ENCODE data around the gene GPR37L1.
"Not testable (repeated sequence)": the region's sequence is repeated elsewhere in the genome, so short reads cannot be mapped to it uniquely, and the experiment has no call there.

The GPR37L1 gene

GRCh38 chr1:202105571-202106339, 17.0 kb upstream of the GPR37L1 start:
- Histone ChIP-seq H3K4me3 (ENCODE audit: low read depth, low read length) (no peak overlapping the region), H3K27ac (no peak overlapping the region), H3K9me3 (ENCODE audit: severe bottlenecking) (no peaks in the 10 kb centered on the region), H3K36me3 (no peaks in the 10 kb centered on the region), H3K27me3 (ENCODE audit: insufficient read depth, low read depth, severe bottlenecking) (no peaks in the 10 kb centered on the region)
- TF ChIP-seq CTCF (IDR thresholded peaks at IDR 0.05; ENCODE audit: low read depth, low read length), result no peak
- peak; percentile 92 for DNase-seq

- no peak overlapping the region for H3K4me3 ChIP-seq (ENCODE audit: low read depth, low read length)
- H3K27ac ChIP-seq, result no peak overlapping the region
- no peaks in the 10 kb centered on the region for H3K9me3 ChIP-seq (ENCODE audit: severe bottlenecking)
- H3K36me3 ChIP-seq, result no peaks in the 10 kb centered on the region
- no peak for DNase-seq
- no peaks in the 10 kb centered on the region for H3K27me3 ChIP-seq (ENCODE audit: insufficient read depth, low read depth, severe bottlenecking)
- no peak for TF ChIP-seq CTCF (IDR thresholded peaks at IDR 0.05; ENCODE audit: low read depth, low read length)
Measured at GRCh38 chr1:202106340-202107254, 16.1 kb upstream of the GPR37L1 start.

- Histone ChIP-seq H3K9me3 (ENCODE audit: severe bottlenecking) (no peaks in the 10 kb centered on the region), H3K4me3 (ENCODE audit: low read depth, low read length) (no peak overlapping the region), H3K27ac (no peak overlapping the region), H3K27me3 (ENCODE audit: insufficient read depth, low read depth, severe bottlenecking) (no peaks in the 10 kb centered on the region), H3K36me3 (no peaks in the 10 kb centered on the region)
- TF ChIP-seq CTCF (IDR thresholded peaks at IDR 0.05; ENCODE audit: low read depth, low read length), result no peak
- no peak for DNase-seq
Measured at GRCh38 chr1:202107321-202107761, 15.4 kb upstream of the GPR37L1 start.

DNA sequence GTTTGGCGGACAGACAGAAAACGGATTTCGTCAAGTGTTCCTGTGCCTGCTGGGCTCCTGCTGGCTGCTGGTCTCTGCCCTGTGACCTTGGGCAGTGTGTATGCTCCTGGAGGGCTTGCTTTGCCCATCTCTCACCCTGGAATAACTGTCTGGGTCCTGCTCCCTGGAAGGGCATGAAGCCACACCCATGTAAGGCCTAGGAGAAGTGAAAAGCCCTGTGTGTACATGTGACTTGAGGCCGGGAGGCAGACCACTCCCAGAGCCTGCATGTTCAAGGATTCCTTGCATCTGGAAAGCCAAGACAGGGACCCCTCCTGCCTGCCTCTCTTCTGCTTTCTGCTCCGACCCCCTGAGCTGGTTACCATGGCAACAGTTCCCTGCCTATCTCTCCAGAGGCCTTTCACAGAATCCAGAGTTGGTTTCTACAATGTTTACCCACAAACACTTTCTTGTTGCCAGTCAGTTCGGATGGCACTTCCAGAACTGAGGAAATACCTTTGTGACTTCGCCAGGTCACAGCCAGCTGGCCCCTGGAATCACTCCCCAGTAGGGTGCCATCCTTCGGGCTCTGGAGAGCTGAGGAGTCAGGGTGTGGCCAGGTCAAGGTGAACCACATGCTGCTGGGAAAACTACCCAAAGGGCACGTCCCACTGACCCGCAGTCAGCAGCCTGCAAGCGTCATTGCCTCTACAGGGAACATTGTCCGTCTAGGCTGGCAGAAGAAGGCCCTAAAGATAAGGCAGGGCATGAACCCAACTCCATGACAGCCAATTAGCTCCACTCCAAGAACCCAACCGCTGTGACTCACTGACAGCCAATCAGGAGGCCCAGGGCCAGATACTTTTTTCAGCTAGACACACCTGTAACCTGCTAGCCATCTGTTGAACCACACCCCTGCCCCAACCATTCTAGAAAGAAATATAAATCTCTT, 14.7 kb upstream of the GPR37L1 start:
- H3K27me3 ChIP-seq (ENCODE audit: insufficient read depth, low read depth, severe bottlenecking), result no peaks in the 10 kb centered on the region
- no peak overlapping the region for H3K27ac ChIP-seq
- TF ChIP-seq CTCF (IDR thresholded peaks at IDR 0.05; ENCODE audit: low read depth, low read length), result no peak
- H3K9me3 ChIP-seq (ENCODE audit: severe bottlenecking), result no peaks in the 10 kb centered on the region
- no peaks in the 10 kb centered on the region for H3K36me3 ChIP-seq
- no peak overlapping the region for H3K4me3 ChIP-seq (ENCODE audit: low read depth, low read length)
- DNase-seq, result no peak

DNA sequence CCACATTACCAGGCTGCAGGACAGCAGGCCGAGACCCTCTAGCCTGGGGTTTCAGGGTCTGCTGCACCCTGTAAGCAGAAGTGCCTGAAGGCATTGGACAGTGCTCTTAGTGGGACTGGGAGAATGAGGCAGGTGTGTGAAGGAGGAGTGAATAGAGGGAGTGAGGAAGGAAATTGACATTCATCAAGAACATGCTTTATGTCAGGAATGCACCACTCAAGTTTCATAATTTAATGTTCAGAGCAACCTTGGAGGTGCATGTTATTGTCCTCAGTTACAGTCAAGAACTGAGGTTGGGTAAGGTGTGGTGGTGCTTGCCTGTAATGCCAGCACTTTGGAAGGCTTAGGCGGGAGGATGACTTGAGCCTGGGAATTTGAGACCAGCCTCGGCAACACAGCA, 11.7 kb upstream of the GPR37L1 start:
- no peak overlapping the region for H3K27ac ChIP-seq
- no peaks in the 10 kb centered on the region for H3K36me3 ChIP-seq
- TF ChIP-seq CTCF (IDR thresholded peaks at IDR 0.05; ENCODE audit: low read depth, low read length), result no peak
- H3K9me3 ChIP-seq (ENCODE audit: severe bottlenecking), result no peaks in the 10 kb centered on the region
- no peak for DNase-seq
- H3K27me3 ChIP-seq (ENCODE audit: insufficient read depth, low read depth, severe bottlenecking), result no peaks in the 10 kb centered on the region
- H3K4me3 ChIP-seq (ENCODE audit: low read depth, low read length), result no peak overlapping the region

- H3K4me3 ChIP-seq (ENCODE audit: low read depth, low read length); DNase-seq; H3K27me3 ChIP-seq (ENCODE audit: insufficient read depth, low read depth, severe bottlenecking); H3K36me3 ChIP-seq; H3K27ac ChIP-seq; H3K9me3 ChIP-seq (ENCODE audit: severe bottlenecking): not testable (repeated sequence)
Measured at GRCh38 chr1:202111589-202111988, 11.1 kb upstream of the GPR37L1 start.

All from WERI-Rb-1 (cell line).